ENCODE data around the gene DCC. TPM values are rescaled to one million over a fixed set of nuclear protein-coding genes. Genes with fewer than 3 reads are reported as not detected.

DCC gene
- total RNA-seq, 2 donors from 2014 or later: 0.10 to 0.48 TPM

- Histone ChIP-seq H3K27ac (no peak overlapping the region), H3K36me3 (no peaks in the 10 kb centered on the region), H3K27me3 (no peaks in the 10 kb centered on the region), H3K4me1 (no peaks in the 10 kb centered on the region), H3K4me3 (no peak overlapping the region), H3K9me3 (no peaks in the 10 kb centered on the region), H3K9ac (ENCODE audit: low read depth in 2 of 2, low read length in 2 of 2) (no peak overlapping the region)
- intact Hi-C loops (cut with DNase I): no loop called here
- DNase-seq: no peak
- TF ChIP-seq CTCF (IDR thresholded peaks at IDR 0.05): no peak
Observed at GRCh38 chr18:53254265-53254664, 914.3 kb downstream of the DCC start.

GRCh38 chr18:53261241-53261640, 921.2 kb downstream of the DCC start:
- no peaks in the 10 kb centered on the region for H3K4me1 ChIP-seq
- no peak overlapping the region for H3K27ac ChIP-seq
- intact Hi-C loops (cut with DNase I): no loop called here
- no peaks in the 10 kb centered on the region for H3K36me3 ChIP-seq
- no peak overlapping the region for H3K4me3 ChIP-seq
- TF ChIP-seq CTCF (IDR thresholded peaks at IDR 0.05): no peak
- DNase-seq: no peak
- H3K9ac ChIP-seq (ENCODE audit: low read depth in 2 of 2, low read length in 2 of 2): no peak overlapping the region
- no peaks in the 10 kb centered on the region for H3K9me3 ChIP-seq
- H3K27me3 ChIP-seq: no peaks in the 10 kb centered on the region

- Histone ChIP-seq H3K9ac (ENCODE audit: low read depth in 2 of 2, low read length in 2 of 2) (no peak overlapping the region), H3K27me3 (no peaks in the 10 kb centered on the region), H3K4me1 (no peaks in the 10 kb centered on the region), H3K4me3 (no peak overlapping the region), H3K27ac (no peak overlapping the region), H3K36me3 (no peaks in the 10 kb centered on the region), H3K9me3 (no peaks in the 10 kb centered on the region)
- DNase-seq: no peak
- TF ChIP-seq CTCF (IDR thresholded peaks at IDR 0.05): no peak
- intact Hi-C loops (cut with DNase I): no loop called here
Observed at GRCh38 chr18:53266850-53267249, 926.9 kb downstream of the DCC start.

GRCh38 chr18:53268455-53268854, 928.5 kb downstream of the DCC start:
- TF ChIP-seq CTCF (IDR thresholded peaks at IDR 0.05): no peak
- H3K9ac ChIP-seq (ENCODE audit: low read depth in 2 of 2, low read length in 2 of 2): no peak overlapping the region
- H3K27ac ChIP-seq: no peak overlapping the region
- H3K4me1 ChIP-seq: no peaks in the 10 kb centered on the region
- no peak overlapping the region for H3K4me3 ChIP-seq
- H3K9me3 ChIP-seq: no peaks in the 10 kb centered on the region
- DNase-seq: no peak
- H3K27me3 ChIP-seq: no peaks in the 10 kb centered on the region
- no peaks in the 10 kb centered on the region for H3K36me3 ChIP-seq
- intact Hi-C loops (cut with DNase I): no loop called here

GRCh38 chr18:53281406-53281805, 941.4 kb downstream of the DCC start:
- no peak overlapping the region for H3K4me3 ChIP-seq
- no peaks in the 10 kb centered on the region for H3K9me3 ChIP-seq
- no peak overlapping the region for H3K27ac ChIP-seq
- H3K9ac ChIP-seq (ENCODE audit: low read depth in 2 of 2, low read length in 2 of 2): no peak overlapping the region
- H3K27me3 ChIP-seq: no peaks in the 10 kb centered on the region
- no peak for DNase-seq
- H3K36me3 ChIP-seq: no peaks in the 10 kb centered on the region
- TF ChIP-seq CTCF (IDR thresholded peaks at IDR 0.05): no peak
- no peaks in the 10 kb centered on the region for H3K4me1 ChIP-seq
- intact Hi-C loops (cut with DNase I): no loop called here

GRCh38 chr18:53283708-53284107, 943.7 kb downstream of the DCC start:
- Histone ChIP-seq H3K27ac (no peak overlapping the region), H3K4me3 (no peak overlapping the region), H3K9ac (ENCODE audit: low read depth in 2 of 2, low read length in 2 of 2) (no peak overlapping the region), H3K36me3 (no peaks in the 10 kb centered on the region), H3K9me3 (no peaks in the 10 kb centered on the region), H3K4me1 (no peaks in the 10 kb centered on the region), H3K27me3 (no peaks in the 10 kb centered on the region)
- no peak for TF ChIP-seq CTCF (IDR thresholded peaks at IDR 0.05)
- intact Hi-C loops (cut with DNase I): no loop called here
- no peak for DNase-seq

Measured in colonic mucosa (tissue), 4 donors.